Ishikawa (cell line): Measurements from ENCODE around the gene TMEM132D.

Experiments used
- CEBPB ChIP-seq: IDR thresholded peaks from 2 replicates; pipeline ENCODE4 v1.6.1; 2012
- CREB1 ChIP-seq: IDR thresholded peaks from 2 replicates; pipeline ENCODE4 v1.6.1; 2012; ENCODE audit warnings: low read depth
- EGR1 ChIP-seq: IDR thresholded peaks from 2 replicates; pipeline ENCODE4 v1.6.1; 2012
- EP300 ChIP-seq: IDR thresholded peaks from 2 replicates; pipeline ENCODE4 v1.6.1; 2012; ENCODE audit warnings: borderline replicate concordance
- FOXM1 ChIP-seq: IDR thresholded peaks from 2 replicates; pipeline ENCODE4 v1.6.1; 2012; ENCODE audit warnings: low read depth, borderline replicate concordance
- MAX ChIP-seq: IDR thresholded peaks from 2 replicates; pipeline ENCODE4 v1.6.1; 2012
- NFIC ChIP-seq: IDR thresholded peaks from 2 replicates; pipeline ENCODE4 v1.6.1; 2012
- RAD21 ChIP-seq: IDR thresholded peaks from 2 replicates; pipeline ENCODE4 v1.6.1; 2012; ENCODE audit warnings: low read depth
- TAF1 ChIP-seq: IDR thresholded peaks from 2 replicates; pipeline ENCODE4 v1.6.1; 2012; ENCODE audit warnings: low read depth, mild to moderate bottlenecking
- TCF12 ChIP-seq: IDR thresholded peaks from 2 replicates; pipeline ENCODE4 v1.6.1; 2012; ENCODE audit warnings: low read depth
- TEAD4 ChIP-seq: IDR thresholded peaks from 2 replicates; pipeline ENCODE4 v1.6.1; 2012
- USF1 ChIP-seq: IDR thresholded peaks from 2 replicates; pipeline ENCODE4 v1.6.1; 2012
- YY1 ChIP-seq: IDR thresholded peaks from 2 replicates; pipeline ENCODE4 v1.6.1; 2012; ENCODE audit warnings: low read depth
- ZBTB7A ChIP-seq: IDR thresholded peaks from 2 replicates; pipeline ENCODE4 v1.6.1; 2012; ENCODE audit warnings: low read depth
- TF ChIP-seq, protein P1 (sequence below): IDR thresholded peaks from 2 replicates; pipeline ENCODE4 v1.6.1; 2012; ENCODE audit warnings: low read depth, mild to moderate bottlenecking

Gene TMEM132D

DNA sequence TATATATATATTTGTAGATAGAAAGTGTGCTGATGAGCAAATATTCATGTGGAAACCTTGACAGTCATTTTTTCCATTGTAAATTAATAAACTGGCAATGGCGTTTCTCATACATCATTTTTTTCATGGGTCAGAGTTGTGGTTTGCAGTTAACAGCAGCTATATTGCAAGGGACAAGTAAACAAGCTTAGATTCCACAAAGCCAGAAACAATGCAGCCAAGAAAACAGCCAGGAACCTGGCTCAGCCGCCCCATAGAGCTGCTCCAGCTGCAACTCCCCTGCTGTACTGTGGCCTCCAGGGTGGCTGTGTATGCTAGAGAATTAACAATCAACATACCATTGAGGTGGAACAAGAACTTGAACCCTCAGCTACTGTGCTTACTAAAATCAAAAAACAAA, 298.2 kb downstream of the TMEM132D start:
- TF ChIP-seq EP300 (no peak), EGR1 (no peak), USF1 (no peak), TEAD4 (no peak), YY1 (no peak), NFIC (no peak), FOXM1 (no peak), CEBPB (no peak), TAF1 (no peak), ZBTB7A (no peak), MAX (no peak)
- TF ChIP-seq, protein P1, sequence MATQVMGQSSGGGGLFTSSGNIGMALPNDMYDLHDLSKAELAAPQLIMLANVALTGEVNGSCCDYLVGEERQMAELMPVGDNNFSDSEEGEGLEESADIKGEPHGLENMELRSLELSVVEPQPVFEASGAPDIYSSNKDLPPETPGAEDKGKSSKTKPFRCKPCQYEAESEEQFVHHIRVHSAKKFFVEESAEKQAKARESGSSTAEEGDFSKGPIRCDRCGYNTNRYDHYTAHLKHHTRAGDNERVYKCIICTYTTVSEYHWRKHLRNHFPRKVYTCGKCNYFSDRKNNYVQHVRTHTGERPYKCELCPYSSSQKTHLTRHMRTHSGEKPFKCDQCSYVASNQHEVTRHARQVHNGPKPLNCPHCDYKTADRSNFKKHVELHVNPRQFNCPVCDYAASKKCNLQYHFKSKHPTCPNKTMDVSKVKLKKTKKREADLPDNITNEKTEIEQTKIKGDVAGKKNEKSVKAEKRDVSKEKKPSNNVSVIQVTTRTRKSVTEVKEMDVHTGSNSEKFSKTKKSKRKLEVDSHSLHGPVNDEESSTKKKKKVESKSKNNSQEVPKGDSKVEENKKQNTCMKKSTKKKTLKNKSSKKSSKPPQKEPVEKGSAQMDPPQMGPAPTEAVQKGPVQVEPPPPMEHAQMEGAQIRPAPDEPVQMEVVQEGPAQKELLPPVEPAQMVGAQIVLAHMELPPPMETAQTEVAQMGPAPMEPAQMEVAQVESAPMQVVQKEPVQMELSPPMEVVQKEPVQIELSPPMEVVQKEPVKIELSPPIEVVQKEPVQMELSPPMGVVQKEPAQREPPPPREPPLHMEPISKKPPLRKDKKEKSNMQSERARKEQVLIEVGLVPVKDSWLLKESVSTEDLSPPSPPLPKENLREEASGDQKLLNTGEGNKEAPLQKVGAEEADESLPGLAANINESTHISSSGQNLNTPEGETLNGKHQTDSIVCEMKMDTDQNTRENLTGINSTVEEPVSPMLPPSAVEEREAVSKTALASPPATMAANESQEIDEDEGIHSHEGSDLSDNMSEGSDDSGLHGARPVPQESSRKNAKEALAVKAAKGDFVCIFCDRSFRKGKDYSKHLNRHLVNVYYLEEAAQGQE = no peak

DNA sequence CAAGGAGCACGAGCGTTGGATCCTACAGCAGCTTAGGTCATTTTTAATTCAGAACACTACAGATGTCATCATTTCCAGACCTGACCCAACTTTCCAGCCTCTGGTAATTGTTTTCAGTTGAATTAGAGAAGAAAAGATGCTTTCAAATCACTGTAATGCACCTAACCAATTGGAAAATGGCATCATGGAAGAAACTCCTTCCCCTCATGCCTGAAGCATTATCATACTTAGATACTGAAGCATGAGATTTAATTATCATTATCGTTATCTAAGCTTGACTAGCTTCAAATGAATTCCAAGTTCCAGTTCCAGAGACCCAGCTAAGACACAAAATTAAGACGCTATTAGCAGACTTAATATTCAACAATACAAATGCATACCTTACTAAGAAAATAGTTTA, 299.3 kb downstream of the TMEM132D start:
- no peak for TF ChIP-seq TAF1
- no peak for TF ChIP-seq MAX
- TF ChIP-seq, protein P1 = no peak
- no peak for TF ChIP-seq CEBPB
- TF ChIP-seq USF1 = no peak
- no peak for TF ChIP-seq RAD21

- TF ChIP-seq RAD21 = no peak
- no peak for TF ChIP-seq FOXM1
- no peak for TF ChIP-seq TAF1
- TF ChIP-seq NFIC = no peak
- no peak for TF ChIP-seq TEAD4
- TF ChIP-seq CEBPB = no peak
- no peak for TF ChIP-seq EP300
- TF ChIP-seq ZBTB7A = no peak
- TF ChIP-seq, protein P1 = no peak
- TF ChIP-seq USF1 = no peak
- no peak for TF ChIP-seq TCF12
- TF ChIP-seq CREB1 = no peak
- no peak for TF ChIP-seq YY1
- TF ChIP-seq MAX = no peak
- no peak for TF ChIP-seq EGR1
Measured at GRCh38 chr12:129599406-129599805, 304.4 kb downstream of the TMEM132D start.

DNA sequence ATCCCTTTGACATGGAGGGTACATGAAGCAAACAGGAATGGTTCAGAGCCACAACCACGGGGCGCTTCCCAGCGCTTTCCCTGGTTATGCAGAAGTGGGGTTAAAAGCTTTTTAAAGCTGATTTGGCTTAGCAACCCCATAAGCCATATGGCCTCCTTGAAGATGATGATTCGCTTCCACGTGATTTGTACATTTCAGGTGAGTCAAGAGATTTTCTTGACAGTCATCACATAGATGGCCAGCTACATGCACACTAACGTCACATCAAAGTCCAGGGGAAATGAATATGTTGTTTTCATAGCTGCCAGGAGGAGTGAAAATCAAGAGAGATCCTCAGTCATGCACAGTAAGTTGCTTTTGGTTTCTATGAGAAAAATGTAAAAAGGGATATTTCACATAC, 309.7 kb downstream of the TMEM132D start:
- no peak for TF ChIP-seq EGR1
- TF ChIP-seq USF1 = no peak
- TF ChIP-seq FOXM1 = no peak
- TF ChIP-seq TEAD4 = no peak
- TF ChIP-seq CEBPB = no peak
- TF ChIP-seq RAD21 = no peak
- no peak for TF ChIP-seq MAX
- no peak for TF ChIP-seq ZBTB7A
